Muscle layer of colon (tissue), 2 donors: ENCODE measurements around the gene CCDC169.

Experiments
- H3K27ac ChIP-seq: one replicate; pipeline ENCODE4 v1.7.0; 2013; ENCODE audit warnings: low read depth, mild to moderate bottlenecking, low read length, moderate library complexity
- H3K27me3 ChIP-seq, 2 donors: one replicate each; pipeline ENCODE4 v1.7.0; 2013; ENCODE audit warnings: low read length in 2 of 2, mild to moderate bottlenecking in 2 of 2; ENCODE audit not compliant: insufficient read depth in 2 of 2, control insufficient read depth in 1 of 2
- H3K36me3 ChIP-seq: one replicate; pipeline ENCODE4 v1.7.0; 2013; ENCODE audit warnings: mild to moderate bottlenecking, low read length; ENCODE audit not compliant: insufficient read depth
- H3K4me1 ChIP-seq: one replicate; pipeline ENCODE4 v1.7.0; 2013; ENCODE audit warnings: mild to moderate bottlenecking, low read length; ENCODE audit not compliant: insufficient read depth
- H3K4me3 ChIP-seq, 2 donors: one replicate each; pipeline ENCODE4 v1.7.0; 2013; ENCODE audit warnings: low read length in 2 of 2, low read depth in 1 of 2, mild to moderate bottlenecking in 1 of 2, moderate library complexity in 1 of 2
- H3K9ac ChIP-seq: one replicate; pipeline ENCODE4 v1.7.0; 2013; ENCODE audit warnings: low read length
- H3K9me3 ChIP-seq: one replicate; pipeline ENCODE4 v1.7.0; 2013; ENCODE audit warnings: mild to moderate bottlenecking, low read length
- donor health status: abdominal sarcoma.
- donor health status: Adenocarcinoma of cecum.

The CCDC169 gene

DNA sequence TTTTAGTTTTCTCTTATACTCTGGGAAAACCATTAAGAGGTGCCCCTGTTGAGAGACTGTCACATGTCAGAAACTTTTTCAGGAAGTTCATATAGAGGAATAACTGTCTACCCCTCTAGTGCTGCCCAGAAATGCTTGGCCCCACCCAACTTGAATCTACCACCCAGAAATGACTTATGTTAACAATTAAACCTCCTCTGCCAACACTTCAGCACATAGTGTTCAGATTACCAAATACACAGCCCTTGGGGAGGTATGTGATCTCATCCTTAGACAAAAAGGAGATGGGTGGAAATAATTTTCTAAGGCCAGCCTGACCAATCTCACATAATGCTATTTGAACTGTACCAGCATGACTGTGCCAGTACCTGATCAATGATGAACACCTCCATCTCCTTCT, 35.6 kb downstream of the CCDC169 start:
- Histone ChIP-seq H3K4me3 (no peak overlapping the region), H3K9me3 (no peaks in the 10 kb centered on the region), H3K27ac (no peak overlapping the region), H3K36me3 (no peaks in the 10 kb centered on the region), H3K4me1 (no peaks in the 10 kb centered on the region), H3K9ac (no peak overlapping the region), H3K27me3 (no peaks in the 10 kb centered on the region)

DNA sequence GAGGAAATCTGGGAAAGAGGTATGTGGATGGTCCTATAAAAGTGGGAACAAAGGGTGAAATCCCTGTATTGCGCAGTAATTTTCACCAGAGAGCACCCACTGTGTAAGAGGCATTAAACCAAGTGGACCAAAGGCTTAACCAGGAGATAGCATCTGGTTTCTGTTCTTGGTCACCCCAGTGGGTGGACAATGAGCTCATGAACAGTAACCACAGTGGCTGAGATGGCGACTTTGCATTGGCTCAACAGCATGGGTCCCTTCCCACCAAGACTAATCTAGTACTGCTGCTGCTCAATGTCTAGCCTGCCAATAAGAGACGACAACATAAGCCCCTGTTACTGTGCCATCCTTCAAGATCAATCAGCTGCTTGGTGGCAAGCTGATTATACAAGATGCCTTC, 36.6 kb downstream of the CCDC169 start:
- H3K36me3 ChIP-seq, result no peaks in the 10 kb centered on the region
- no peaks in the 10 kb centered on the region for H3K4me1 ChIP-seq
- H3K9ac ChIP-seq, result no peak overlapping the region
- H3K27me3 ChIP-seq, result no peaks in the 10 kb centered on the region
- no peaks in the 10 kb centered on the region for H3K9me3 ChIP-seq
- H3K4me3 ChIP-seq, result no peak overlapping the region
- H3K27ac ChIP-seq, result no peak overlapping the region

DNA sequence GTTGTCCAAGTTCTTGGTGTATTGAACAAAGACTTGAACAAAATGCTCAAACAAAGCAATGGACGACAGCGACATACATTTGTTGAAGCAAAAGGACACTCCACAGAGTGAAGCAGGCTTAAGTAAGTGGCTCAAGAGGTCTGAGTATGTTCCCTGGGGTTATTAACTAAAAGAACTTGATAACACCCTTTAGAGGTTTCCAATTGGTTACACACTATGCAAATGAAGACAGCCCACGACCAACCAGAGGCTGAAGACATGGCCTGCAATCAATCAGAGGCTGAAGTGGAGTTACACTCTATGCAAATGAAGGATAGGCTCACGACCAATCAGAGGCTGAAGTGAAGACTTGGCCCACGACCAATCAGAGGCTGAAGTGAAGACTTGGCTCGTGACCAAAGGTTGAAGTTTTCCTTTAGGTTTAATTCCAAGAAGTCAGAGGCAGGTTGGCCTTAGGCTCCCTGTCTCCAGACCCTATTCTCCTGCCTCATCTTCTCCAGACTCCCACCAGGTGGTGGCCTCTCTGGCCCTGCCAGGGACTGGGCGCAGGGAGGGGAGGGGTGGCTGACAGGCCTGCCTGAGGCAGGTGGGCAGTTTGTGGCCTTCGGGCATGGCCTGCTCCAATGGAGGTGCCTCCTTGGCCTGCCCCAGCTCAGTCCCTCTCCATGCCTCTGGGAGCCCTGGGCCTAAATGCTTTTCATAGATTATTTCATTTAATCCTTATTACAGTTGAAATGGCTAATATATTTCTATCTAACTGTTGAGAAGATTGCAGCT, 38.1 kb downstream of the CCDC169 start:
- no peaks in the 10 kb centered on the region for H3K27me3 ChIP-seq
- no peaks in the 10 kb centered on the region for H3K36me3 ChIP-seq
- H3K27ac ChIP-seq, result no peak overlapping the region
- H3K9ac ChIP-seq, result no peak overlapping the region
- H3K4me1 ChIP-seq, result no peaks in the 10 kb centered on the region
- H3K4me3 ChIP-seq, result no peak overlapping the region
- no peaks in the 10 kb centered on the region for H3K9me3 ChIP-seq

DNA sequence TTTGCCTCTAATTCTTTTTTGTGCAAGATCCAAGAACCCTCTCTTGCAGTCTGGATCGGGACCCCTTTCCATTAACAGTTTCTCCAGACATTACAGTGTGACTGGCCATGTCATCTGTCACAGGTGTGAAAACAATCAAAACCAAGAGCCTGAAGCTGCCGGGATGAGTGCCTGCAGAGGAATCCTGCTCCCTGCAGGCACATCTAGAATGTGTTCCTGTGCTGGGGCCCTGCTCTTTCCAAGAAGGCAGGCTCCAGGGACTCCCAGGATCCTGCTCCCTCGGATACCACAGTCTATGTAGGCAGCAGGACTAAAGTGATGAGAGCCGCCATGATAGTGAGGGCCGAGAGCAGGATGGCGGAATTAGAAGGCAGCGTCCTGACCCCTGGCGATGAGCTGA, 38.8 kb downstream of the CCDC169 start:
- Histone ChIP-seq H3K36me3 (no peaks in the 10 kb centered on the region), H3K9me3 (no peaks in the 10 kb centered on the region), H3K27ac (no peak overlapping the region), H3K4me3 (no peak overlapping the region), H3K9ac (no peak overlapping the region), H3K27me3 (no peaks in the 10 kb centered on the region), H3K4me1 (no peaks in the 10 kb centered on the region)

DNA sequence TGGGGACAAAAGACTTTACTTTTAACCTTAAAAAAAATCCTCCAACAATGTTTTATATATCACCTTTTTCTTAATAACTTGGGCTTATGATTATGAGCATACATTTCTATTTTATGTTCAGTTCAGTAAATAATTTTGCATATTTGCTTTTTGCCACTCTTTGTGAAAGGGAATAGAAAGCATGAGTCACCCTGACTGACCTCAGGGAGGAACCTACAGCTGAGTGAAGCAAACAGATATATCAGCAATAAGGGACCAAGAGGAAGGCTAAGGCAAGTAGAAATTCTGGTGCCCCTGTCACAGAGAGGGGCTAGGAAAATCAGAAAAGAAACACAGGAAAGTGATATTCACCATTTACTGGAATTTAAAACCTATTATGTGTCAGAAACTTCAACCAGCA, 46.1 kb downstream of the CCDC169 start:
- no peaks in the 10 kb centered on the region for H3K36me3 ChIP-seq
- no peaks in the 10 kb centered on the region for H3K9me3 ChIP-seq
- H3K27ac ChIP-seq, result no peak overlapping the region

DNA sequence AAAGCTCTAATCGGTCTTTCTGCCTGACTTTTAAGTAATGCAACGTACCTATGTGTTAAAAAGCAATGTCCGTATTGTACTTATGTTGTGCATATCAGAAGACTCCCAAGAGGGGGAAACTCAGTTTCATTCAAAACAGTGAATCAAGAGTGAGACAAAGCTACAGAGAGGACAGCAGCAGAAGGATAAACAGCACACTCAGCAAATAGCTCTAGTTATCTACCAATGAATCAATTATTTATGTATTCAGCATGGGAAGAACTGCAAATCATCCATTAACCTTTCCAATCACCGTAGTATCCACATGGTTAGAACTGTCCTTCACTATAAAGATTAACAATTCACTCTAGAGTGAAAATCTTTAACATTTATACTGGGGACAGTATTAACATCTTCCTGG, 46.6 kb downstream of the CCDC169 start:
- H3K36me3 ChIP-seq, result no peaks in the 10 kb centered on the region
- H3K9me3 ChIP-seq, result no peaks in the 10 kb centered on the region
- H3K9ac ChIP-seq, result no peak overlapping the region
- no peak overlapping the region for H3K4me3 ChIP-seq
- no peaks in the 10 kb centered on the region for H3K4me1 ChIP-seq
- no peak overlapping the region for H3K27ac ChIP-seq
- H3K27me3 ChIP-seq, result no peaks in the 10 kb centered on the region

More for the DNA sequence above, 46.1 kb downstream of the CCDC169 start:
- Histone ChIP-seq H3K4me1 (no peaks in the 10 kb centered on the region), H3K27me3 (no peaks in the 10 kb centered on the region), H3K4me3 (no peak overlapping the region), H3K9ac (no peak overlapping the region)

DNA sequence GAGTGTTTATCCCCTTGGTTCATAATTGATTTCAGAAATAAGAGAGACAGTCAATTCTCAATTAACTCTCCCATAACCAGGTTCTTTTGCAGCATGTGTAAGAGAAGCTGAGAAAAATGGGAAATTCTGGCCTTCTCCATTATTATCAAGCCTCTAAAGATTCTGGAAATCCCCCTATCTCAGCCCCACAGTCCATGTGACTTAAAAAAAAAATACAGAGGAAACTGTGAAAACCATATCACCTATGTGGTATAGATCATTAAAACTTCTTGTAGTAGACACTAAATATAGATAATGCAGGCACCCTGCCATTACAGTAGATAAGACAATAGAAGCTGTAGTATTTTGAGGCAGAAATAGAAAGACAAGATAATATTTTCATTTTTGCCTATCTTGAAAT, 48.9 kb downstream of the CCDC169 start:
- Histone ChIP-seq H3K27me3 (no peaks in the 10 kb centered on the region), H3K27ac (no peak overlapping the region), H3K36me3 (no peaks in the 10 kb centered on the region), H3K9me3 (no peaks in the 10 kb centered on the region), H3K4me3 (no peak overlapping the region), H3K4me1 (no peaks in the 10 kb centered on the region), H3K9ac (no peak overlapping the region)

DNA sequence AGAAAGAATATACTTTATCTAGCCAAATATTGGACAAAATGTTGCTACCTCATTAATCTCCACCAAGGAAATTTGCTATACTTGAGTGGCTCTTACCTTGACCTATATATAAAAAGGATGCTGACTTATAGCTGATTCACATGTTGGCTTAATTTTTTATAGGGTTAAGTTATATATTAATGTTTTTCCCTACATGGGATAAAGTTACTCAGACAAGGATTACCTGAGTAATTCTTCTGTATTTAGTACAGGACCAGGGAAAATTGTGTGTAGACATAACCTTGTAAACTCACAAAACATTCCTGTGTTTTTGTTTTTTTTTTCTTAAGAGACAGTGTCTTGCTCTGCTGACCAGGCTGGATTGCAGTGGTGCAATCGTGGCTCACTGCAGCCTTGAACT, 52.6 kb downstream of the CCDC169 start:
- Histone ChIP-seq H3K4me1 (no peaks in the 10 kb centered on the region), H3K4me3 (no peak overlapping the region), H3K36me3 (no peaks in the 10 kb centered on the region), H3K27ac (no peak overlapping the region), H3K27me3 (no peaks in the 10 kb centered on the region), H3K9me3 (no peaks in the 10 kb centered on the region), H3K9ac (no peak overlapping the region)

DNA sequence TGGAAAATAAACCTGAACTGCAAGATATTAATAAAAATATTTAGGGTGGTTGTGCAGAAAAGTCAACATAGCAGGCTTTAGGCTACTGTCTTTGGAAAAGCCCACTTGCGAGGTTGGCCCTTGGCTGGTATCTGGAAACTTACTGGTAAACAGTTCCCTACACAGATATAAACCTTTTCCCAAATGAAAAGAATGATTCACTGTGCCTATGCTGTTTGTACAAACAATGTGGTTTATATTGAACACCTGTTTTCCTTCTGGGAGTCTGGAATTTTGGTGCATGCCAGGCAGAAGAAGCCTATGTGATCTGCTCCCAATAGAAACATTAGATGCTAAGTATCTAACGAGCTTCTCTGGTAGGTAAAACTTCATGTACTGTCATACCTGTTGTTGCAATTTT, 53.5 kb downstream of the CCDC169 start:
- H3K4me1 ChIP-seq, result no peaks in the 10 kb centered on the region
- H3K9me3 ChIP-seq, result no peaks in the 10 kb centered on the region
- H3K9ac ChIP-seq, result no peak overlapping the region
- no peaks in the 10 kb centered on the region for H3K36me3 ChIP-seq
- H3K4me3 ChIP-seq, result no peak overlapping the region
- no peaks in the 10 kb centered on the region for H3K27me3 ChIP-seq
- no peak overlapping the region for H3K27ac ChIP-seq

DNA sequence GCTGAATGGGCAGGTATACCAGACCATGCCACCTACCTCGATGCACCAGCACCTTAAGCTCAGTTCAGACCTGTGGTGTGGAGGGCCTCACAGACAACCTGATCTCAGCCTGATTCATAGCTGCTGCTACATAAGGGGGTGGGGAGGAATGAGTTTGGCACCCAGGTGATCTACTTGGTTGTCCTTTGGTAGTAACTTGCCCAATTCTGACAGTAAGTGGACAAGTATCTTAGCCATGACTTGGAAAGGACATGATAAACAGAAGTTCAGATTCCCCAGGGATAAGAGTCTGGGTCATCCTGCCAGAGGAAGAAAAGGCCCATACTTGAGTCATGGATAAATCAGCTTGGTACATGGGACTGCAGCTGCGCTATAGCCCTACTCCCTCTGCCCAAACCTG, 54.9 kb downstream of the CCDC169 start:
- Histone ChIP-seq H3K4me3 (no peak overlapping the region), H3K9ac (no peak overlapping the region), H3K27ac (no peak overlapping the region), H3K4me1 (no peaks in the 10 kb centered on the region), H3K27me3 (no peaks in the 10 kb centered on the region), H3K36me3 (no peaks in the 10 kb centered on the region), H3K9me3 (no peaks in the 10 kb centered on the region)

DNA sequence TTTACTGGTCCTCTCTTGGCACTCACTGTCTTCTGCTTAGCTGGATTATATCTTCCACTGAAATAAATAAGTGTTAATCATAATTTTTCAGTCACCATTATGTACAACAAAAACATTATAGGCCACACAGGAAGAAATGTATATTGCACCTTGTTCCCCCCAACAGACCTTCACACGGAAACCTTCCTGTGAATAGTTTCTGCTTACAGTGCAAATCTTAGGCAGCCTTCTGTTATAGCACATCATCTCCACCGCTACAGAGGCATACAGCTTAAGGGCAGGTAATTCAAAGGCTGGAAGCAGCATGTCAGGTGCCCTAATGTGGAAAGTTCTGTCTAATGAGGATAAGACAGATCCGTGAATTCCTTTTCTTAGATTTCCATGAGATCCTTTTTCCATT, 66.4 kb downstream of the CCDC169 start:
- Histone ChIP-seq H3K9me3 (no peaks in the 10 kb centered on the region), H3K27ac (no peak overlapping the region), H3K4me3 (no peak overlapping the region), H3K36me3 (no peaks in the 10 kb centered on the region), H3K27me3 (no peaks in the 10 kb centered on the region), H3K9ac (no peak overlapping the region), H3K4me1 (no peaks in the 10 kb centered on the region)

DNA sequence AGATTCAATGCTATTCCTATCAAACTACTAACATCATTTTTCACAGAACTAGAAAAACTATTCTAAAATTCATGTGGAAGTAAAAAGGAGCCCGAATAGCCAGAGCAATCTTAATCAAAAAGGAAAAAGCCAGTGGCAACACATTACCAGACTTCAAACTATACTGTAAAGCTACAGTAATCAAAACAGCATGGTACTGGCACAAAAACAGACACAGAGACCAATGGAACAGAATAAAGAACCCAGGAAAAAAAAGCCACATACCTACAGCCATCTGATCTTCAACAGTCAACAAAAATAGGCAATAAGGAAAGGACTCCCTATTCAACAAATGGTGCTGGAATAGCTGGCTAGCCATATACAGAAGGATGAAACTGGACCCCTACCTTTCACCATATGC, 72.9 kb downstream of the CCDC169 start:
- no peaks in the 10 kb centered on the region for H3K27me3 ChIP-seq
- no peaks in the 10 kb centered on the region for H3K4me1 ChIP-seq
- no peaks in the 10 kb centered on the region for H3K9me3 ChIP-seq
- no peak overlapping the region for H3K4me3 ChIP-seq
- no peaks in the 10 kb centered on the region for H3K36me3 ChIP-seq
- no peak overlapping the region for H3K27ac ChIP-seq
- H3K9ac ChIP-seq, result no peak overlapping the region
